HG03066 (cell line): ENCODE results near the gene RGS17.
"Not testable (repeated sequence)": the region's sequence is repeated elsewhere in the genome, so short reads cannot be mapped to it uniquely, and the experiment has no call there.

Experiments
- ATAC-seq: cut with Tn5 transposase; IDR thresholded peaks from one replicate; pipeline ENCODE4 v1.9.1; 2021; ENCODE audit warnings: low read depth; ENCODE audit not compliant: unreplicated experiment

RGS17 gene

DNA sequence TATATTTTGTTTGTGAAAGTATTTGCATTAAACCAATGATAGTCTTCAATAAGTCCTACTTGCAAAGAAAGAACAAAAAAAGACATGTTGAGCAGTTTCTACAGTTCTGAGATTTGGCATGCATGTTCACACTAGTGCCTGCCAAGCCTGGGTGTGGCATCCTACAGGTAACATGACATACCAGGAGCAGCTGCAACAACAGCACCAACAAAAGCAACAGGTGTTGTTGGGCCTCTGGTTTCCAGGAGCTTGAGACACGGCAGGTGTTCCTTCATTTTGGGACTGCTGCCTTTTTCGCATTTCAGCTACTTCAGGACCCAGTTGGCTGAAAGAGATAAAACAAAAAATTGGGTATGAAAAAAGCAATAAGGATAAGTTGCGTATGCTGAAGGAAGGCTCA is 87.4 kb downstream of the RGS17 start:
- ATAC-seq: no peak

DNA sequence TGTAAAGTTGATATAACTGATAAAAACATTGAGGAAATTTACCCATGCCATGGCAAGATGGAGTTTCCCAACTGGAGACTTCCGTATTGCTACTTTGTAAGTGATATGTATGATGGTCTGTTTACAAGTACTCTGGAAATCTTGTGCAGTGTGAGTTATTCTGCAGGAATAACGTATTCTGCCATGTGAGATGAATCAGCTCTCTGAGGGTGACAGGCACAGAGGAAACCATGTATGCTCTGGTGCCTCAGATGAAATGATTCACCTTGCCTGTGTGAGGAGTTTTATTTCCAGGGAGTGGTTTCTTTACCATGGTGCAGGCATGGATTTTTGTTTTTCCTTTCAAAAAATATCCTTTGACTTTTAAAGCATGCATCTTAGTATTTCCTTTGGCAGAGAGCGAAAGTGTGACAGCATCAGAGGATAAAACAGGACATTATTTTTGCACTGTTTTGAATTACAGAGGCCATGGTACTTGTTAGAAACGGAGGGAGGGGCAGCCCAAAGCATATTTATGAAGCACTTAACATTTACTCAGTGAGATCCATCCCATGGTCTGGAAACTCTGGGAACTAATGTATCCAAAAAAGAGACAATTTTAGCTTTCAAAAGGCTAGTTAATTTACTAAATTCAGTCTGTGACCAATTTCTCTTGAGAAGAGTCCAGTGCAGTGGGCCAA is 92.6 kb downstream of the RGS17 start:
- no peak for ATAC-seq

DNA sequence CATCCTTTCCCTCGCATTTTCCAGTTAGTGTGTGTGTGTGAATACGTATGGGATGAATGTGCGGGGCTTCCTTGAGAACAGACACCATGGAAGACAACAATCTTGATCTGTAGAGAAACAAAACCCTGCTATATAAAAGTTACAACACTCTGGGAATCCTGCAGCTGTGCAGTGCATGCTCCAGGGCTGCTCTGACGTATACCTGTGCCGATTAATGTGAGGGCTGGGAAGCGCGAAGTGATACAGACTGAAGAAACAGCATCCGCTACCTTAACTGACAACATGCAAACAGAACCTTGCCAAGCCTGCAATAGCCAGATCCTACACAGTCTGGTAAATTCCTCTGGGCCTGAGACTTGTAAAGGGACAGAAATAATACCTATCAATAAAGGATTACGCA is 96.9 kb downstream of the RGS17 start:
- ATAC-seq: no peak

DNA sequence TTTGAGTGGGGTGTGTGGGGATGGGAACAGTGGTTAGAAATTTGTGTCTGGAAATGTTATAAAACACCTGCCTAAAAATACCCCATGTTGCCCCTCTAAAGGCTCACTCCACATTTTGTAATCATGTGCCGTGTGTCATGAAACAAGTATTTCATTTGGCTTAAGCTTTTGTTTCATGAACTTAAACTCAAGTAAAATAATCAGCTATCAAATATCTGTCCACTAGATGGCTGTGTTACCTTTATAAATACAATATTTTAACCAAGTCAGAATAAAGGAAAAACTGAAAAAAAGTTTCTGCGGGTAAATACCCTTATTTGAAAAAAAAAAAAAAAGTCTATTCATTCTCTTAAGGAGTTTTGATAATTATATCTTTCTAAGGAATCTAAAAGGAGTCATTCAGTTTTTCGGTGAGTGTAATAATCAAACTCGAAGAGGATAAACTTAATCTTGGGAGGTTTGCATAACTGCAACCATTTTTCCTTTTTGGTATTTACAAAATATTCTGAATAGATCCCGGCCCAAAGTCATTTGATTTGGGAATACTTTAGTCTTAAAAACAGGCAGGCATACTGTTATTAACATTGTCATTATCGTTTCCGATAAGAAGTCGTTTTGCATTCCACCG is 98.7 kb downstream of the RGS17 start:
- ATAC-seq: no peak

DNA sequence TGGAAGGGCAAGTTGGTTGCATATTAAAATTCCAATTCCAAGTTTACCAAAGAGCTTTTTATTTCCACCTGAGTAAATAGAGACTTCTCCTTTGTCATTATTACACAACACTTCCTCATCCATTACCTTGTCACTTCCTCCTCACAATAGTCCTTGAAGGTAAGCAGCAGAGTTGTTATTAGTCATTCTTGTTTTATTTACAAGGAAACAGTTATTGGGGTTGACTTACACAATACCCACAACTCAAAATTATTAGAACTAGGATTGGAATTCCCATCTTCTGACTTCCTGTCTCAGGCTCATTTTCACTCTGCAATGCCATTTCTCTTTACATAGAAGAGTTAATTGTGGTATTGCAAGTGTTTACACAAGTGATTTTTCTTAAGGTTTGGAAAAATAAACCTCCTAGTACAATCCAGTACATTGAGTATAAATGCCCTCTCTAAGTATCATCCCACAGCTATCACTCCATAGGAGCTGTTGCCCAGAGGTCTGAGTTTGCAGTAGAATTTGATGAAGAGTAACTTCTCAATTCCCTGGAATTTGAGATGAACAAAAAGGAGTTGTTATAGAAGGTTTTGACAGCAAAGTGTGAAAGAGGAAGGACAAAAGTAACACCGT is 99.6 kb downstream of the RGS17 start:
- no peak for ATAC-seq

DNA sequence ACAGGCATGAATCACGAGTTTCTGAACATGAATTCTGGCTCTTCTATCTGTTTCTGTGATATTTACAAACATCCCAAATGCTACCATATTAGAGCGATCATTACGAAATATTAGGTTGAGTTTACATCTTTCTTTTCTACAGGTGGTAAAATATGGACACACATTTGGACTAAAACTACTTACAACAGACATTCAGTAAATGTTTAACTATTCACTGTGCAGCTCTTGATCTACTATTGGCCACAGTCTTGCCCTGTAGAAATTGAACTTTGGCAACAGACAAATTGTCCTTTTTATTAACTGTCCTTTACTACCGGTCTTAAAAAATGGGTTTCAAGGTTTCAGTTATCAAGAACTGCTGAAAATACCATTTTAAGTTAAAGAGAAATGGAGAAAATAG is 102.1 kb downstream of the RGS17 start:
- ATAC-seq: no peak

DNA sequence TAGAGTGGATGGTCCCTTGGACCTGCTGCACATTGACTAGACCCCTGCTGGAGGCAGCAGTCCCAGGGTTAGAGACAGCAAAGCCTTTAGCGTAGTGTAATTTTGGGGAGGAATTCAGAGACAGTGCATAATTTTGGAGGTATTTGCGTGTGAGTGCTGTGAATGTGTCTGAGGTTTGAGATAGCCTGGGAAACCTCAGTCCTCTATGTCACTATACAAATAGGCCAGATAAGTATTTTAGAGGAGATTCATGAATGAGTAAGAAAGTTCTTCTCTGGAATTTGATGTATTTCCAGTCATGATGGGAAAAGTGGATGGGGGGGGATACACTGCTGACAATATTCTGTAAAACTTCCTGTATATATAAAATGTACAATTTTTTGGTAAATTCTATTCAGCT is 102.8 kb downstream of the RGS17 start:
- no peak for ATAC-seq

DNA sequence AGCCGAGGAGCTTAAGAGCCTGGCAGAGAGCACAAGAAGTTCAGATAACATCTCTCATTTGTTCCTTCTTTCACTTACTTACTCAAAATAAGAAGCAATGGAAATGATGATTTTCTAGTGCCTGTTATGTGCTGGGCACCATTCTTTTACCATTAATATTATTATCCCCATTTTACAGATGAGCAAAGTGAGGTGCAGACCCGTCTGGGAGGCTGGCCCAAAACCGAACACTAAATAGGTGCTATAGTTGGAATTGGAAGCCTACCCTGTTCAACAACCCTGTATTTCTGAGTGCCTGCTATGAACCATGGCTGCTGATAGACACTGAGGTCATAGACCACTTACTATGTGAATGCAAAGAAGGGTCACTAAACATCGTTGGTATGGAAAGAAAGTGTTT is 103.6 kb downstream of the RGS17 start:
- no peak for ATAC-seq

DNA sequence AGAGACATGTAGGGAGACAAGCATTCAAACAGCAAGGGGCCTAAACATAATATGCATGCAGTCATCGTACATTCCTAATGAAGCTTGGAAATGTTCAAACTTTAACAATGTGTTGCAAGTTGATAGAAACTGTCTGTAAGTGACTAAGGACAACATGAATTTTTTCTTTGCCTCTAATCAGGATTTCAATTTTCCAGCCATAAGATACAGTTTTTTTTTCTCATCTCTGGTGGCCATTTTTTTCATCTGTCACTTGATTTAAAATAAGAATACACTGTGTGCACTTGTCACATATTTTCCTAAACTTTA is 106.4 kb downstream of the RGS17 start:
- peak; percentile 6 for ATAC-seq

DNA sequence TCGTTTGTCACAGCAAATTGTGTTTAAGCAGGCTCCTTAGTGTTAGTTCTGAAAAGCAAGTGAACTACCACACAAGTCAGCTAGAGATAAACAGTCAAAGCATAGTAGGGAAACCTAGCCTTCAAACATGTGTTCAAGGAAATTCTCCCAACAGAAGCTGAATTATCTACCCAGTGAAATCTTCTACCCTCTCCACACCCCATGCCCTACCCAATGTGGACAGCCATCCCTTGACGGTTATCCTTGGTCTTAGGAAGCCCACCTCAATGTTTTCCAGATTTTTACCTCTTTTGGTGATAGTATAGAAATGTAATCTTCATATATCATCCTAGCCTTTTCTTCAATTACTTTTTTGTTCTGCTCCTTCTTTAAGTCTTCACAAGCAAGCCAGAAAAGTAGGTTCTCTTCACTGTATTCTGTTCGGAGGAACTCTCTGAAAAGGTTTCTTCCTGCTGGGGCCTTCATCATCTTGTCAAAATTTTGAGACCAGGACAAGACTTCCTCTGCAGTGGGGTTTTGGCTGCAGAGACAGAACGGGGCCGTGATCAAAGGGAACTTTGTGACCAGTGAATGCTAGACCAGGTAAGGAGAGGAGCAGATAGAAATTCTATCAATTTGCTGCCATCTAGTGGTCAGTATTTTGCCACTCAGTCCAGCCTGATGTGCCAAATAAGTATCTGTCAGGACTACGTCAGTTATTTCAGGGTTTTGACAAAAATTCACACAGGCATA is 106.9 kb downstream of the RGS17 start:
- ATAC-seq: peak; percentile 100

DNA sequence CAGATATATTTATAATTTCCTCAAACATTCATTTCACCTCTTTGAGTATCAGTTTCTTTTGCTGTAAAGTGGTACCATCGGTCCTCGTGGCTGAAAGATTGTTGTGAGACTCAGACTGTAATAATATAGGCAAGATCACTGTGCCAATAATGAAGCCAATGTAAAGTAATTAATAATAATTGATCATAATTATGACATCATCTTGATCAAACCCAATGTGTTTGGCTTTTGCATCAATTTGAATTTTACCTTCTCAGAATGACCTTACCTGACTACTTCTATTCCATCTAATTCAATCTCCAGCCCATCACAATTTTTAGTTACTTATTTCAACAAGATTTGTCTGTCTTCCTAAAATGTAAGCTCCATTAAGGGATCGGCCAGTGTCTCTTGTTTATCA is 112.7 kb downstream of the RGS17 start:
- no peak for ATAC-seq

DNA sequence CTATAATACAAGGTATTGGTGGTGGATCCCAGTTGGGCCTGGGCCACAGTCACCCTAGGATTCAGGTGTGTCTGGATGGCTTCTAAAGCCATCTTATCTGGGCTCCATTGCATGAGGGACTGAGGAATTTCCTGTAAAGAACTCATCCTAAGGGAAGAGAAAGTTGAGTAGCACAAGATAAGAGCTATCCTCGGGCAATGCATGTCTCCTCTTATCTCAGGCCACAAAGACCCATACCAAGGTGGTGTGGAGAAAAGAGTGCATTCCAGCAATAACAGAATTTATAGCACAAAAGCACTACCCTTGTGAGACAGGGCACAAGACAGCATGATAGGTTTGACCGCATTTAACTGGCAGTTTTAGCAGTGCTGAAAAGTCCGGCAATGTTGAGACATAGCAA is 114.2 kb downstream of the RGS17 start:
- no peak for ATAC-seq

DNA sequence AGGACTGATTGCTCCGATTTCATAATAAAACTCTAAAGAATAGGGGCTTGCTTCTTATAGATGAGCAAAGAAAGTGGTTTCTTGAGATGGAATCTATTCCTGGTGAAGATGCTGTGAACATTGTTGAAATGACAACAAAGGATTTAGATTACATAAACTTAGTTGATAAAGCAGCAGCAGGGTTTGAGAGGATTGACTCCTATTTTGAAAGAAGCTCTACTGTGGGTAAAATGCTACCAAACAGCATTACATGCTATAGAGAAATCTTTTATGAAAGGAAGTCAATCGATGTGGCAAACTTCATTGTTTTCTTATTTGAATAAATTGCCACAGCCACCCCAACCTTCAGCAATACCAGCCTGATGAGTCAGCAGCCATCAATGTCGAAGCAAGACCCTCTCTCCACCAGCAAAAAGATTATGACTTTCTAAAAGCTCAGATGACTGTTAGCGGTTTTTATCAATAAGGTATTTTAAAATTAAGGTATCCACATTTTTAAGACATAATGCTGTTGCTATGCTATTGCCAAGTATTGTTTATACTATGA is 115.9 kb downstream of the RGS17 start:
- ATAC-seq: no peak

DNA sequence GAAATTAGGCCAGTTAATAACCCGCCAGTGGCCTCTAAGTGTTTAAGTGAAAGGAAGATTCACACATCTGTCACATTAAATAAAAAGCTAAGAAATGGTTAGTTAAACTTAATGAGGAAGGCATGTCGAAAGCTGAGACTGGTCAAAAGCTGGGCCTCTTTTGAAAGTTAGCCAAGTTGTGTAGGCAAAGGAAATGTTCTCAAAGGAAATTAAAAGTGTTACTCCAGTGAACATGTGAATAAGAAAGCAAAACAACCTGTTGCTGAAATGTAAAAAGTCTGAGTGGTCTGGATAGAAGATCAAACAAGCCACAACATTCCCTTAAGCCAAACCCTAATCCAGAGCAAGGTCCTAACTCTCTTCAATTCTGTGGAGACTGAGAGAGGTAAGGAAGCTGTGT is 117.6 kb downstream of the RGS17 start:
- no peak for ATAC-seq

DNA sequence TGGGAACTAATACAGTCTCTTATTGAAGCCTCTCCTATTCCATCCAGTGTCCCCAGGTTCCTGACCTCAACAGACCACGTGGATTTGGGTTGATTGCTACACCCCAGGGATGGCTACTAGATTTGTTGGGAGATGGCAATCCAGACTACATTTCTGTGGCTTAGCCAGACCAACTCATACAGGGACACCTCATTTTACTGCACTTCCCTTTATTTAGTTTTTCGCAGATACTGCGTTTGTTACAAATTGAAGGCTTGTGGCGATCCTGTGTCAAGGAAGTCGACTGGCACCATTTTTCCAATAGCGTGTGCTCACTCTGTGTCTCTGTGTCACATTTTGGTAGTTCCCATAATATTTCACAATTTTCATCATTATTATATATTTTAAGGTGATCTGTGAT is 118.2 kb downstream of the RGS17 start:
- ATAC-seq: no peak

DNA sequence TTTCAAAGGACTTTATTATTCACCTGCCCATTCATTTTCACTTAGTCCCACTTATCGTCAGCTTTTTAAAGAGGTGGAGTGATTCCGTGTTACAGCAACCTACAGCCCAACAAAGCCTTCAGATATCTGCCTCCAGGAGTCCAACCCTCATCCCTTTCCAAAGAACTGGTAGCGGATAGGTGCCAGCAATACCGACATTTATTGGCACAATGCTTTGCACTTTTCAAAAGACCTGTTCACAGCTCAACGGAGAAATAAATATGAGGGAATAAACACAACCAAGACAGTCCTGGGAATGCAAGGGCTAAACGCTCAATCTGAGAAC is 127.8 kb downstream of the RGS17 start:
- peak; percentile 4 for ATAC-seq

DNA sequence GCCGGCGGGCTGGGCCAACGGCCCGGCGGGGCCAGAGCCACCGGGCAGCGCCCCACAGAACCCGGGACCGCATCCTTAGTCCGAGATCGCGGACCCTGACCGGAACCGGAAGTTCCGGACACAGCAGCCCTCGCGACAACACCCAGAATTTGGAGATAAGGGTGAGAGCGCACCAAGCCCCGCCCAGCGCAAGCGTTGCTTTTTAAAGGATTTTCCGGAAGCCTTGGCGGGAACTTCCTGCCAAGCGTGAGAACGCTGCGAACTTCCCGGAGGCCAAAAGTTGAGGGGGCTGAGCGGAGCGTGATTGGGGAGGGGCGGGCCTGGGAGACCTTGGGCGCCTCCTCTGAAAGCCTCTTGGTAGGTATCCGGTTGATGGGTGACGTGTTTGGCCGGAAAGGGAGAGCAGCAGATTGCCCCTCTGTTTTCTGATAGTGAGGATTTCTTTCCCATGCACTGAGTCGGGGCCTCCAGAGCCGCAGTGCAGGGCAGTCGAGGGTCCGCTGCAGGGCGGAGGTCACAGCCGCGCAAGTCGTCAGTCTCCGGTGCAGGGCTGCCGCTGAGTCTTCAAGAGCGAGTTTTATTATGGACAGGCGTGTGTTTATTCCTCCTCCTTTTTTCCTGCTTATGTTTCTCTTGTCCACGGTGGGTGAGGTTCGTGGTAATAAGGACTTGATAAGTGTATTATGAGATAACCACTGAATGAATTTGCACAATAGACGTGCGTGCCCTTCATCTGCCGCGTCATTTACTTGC is 128.3 kb downstream of the RGS17 start, which contains the start of gene MTRF1L:
Gene MTRF1L, minus strand, starts transcription at position 97 of the 753 bp plus-strand sequence. Its CDS starts 24 bp downstream, at position 73.
- ATAC-seq: peak; percentile 92

DNA sequence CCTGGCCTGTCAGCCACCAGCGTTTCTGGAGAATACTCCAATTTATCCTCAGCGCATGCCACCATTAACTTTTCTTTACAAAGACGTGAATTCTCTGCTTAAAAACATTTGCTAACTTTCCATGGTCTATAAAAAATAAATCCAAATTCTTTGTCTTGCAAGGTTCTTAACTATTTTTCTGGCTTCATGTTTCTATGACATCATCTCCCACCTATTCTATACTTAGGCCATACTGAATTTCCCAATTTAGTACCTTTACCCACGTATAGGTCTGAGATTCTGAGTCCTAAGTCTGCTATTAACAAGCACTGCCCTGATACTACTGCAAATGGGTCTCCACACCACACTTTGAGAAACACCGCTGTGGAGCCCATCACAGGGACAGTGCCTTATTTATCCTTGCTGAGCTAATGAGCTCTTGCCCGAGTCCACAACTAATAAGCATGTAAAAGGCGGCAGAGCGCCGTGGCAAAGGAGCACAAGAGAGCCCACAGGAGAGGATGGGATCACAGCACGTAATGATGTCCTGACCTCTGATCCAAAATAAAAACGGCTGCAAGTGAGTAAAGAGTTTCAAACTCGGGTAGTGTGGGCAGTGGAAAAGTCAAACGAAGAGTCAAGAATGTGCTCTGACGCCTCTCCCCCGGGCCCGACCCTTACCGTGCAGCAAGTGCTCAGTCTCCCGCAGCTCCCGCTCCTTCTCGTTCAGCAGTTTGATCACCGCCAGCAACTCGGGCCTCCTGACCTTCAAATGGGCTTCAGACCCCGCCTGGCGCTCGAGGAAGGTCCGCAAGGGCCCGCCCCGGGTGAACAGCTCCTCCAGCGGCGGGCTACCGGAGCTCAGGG is 129.1 kb downstream of the RGS17 start:
- ATAC-seq: peak; percentile 24

DNA sequence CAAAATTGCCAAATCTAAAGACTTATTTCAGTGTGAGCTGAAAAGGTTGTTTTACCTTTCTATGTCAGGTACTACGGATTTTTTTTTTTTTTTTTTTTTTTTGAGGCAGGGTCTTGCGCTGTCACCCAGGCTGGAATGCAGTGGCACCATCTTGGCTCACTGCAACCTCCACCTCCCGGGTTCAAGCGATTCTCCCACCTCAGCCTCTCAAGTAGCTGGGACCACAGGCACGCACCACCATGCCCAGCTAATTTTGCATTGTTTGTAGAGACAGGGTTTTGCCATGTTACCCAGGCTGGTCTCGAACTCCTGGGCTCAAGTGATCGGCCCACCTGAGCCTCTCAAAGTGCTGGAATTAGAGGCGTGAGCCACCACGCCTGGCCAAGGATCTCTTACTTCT is 130.3 kb downstream of the RGS17 start:
- ATAC-seq: not testable (repeated sequence)

DNA sequence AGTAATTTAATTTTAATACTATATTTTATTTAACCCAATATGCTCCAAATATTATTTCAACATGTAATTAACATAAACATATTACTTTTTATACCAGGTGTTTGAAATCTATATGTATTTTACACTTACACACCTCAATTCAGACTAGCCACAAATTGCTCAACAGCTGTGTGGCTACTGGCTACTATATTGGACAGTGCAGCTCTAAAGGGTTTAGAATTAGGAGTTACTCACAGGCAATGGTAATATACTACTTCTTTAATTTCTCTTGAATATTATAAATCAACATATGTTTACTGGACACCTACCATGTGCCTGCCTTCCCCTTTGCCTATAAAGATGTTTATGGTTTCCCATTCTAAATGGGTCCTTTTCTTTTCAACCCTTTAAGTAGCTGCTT is 130.8 kb downstream of the RGS17 start:
- no peak for ATAC-seq
